Stimulated activated CD8-positive, alpha-beta memory T cell treated with anti-CD3 and anti-CD28 coated beads, Interleukin-7, amount 100 ng/mL, for 4 hours (primary cell): Measurements from ENCODE around the gene CAPZA1.
A peak's percentile ranks its signal among the peaks of the same experiment; 100 is the strongest.
"Not testable (repeated sequence)": the region's sequence is repeated elsewhere in the genome, so short reads cannot be mapped to it uniquely, and the experiment has no call there.

Experiments used
- DNase-seq, 2 donors: peaks; one replicate each; pipeline ENCODE4 v3.0.0-alpha.2; 2020; ENCODE audit warnings: low read depth in 2 of 2

Gene CAPZA1

GRCh38 chr1:112626887-112627286, 7.3 kb downstream of the CAPZA1 start:
- no peak for DNase-seq

GRCh38 chr1:112628516-112628915, 8.9 kb downstream of the CAPZA1 start:
- DNase-seq = no peak

GRCh38 chr1:112629256-112629655, 9.6 kb downstream of the CAPZA1 start:
- no peak for DNase-seq

- no peak for DNase-seq
Observed at GRCh38 chr1:112633628-112634027, 14.0 kb downstream of the CAPZA1 start.

- DNase-seq = no peak
Observed at GRCh38 chr1:112634367-112634766, 14.7 kb downstream of the CAPZA1 start.

GRCh38 chr1:112636056-112636455, 16.4 kb downstream of the CAPZA1 start:
- DNase-seq = no peak

GRCh38 chr1:112636597-112637253, 17.1 kb downstream of the CAPZA1 start:
- DNase-seq = no peak

GRCh38 chr1:112637254-112638109, 17.9 kb downstream of the CAPZA1 start:
- no peak for DNase-seq

GRCh38 chr1:112638110-112638428, 18.4 kb downstream of the CAPZA1 start:
- DNase-seq = no peak

- DNase-seq = not testable (repeated sequence)
Observed at GRCh38 chr1:112640437-112640836, 20.8 kb downstream of the CAPZA1 start.

- no peak for DNase-seq
Observed at GRCh38 chr1:112643080-112643479, 23.4 kb downstream of the CAPZA1 start.

- DNase-seq = no peak
Observed at GRCh38 chr1:112646225-112646624, 26.6 kb downstream of the CAPZA1 start.

GRCh38 chr1:112651205-112651604, 31.6 kb downstream of the CAPZA1 start:
- DNase-seq = no peak

- no peak for DNase-seq
Observed at GRCh38 chr1:112665857-112666256, 46.2 kb downstream of the CAPZA1 start.

GRCh38 chr1:112666946-112667345, 47.3 kb downstream of the CAPZA1 start:
- DNase-seq = no peak

GRCh38 chr1:112672009-112672408, 52.4 kb downstream of the CAPZA1 start:
- no peak for DNase-seq

- DNase-seq = no peak
Observed at GRCh38 chr1:112672842-112673241, 53.2 kb downstream of the CAPZA1 start.

GRCh38 chr1:112673592-112674439, 54.2 kb downstream of the CAPZA1 start:
- DNase-seq = no peak

GRCh38 chr1:112674440-112674985, 54.9 kb downstream of the CAPZA1 start, which contains the start of gene MOV10:
Gene MOV10 (plus strand): TSS chr1:112674659. CDS start chr1:112674913, 254 bp downstream.
- DNase-seq = peak; percentile 31 to 45

GRCh38 chr1:112674986-112675727, 55.5 kb downstream of the CAPZA1 start:
- DNase-seq = peak in 1 of 2 donors; percentile 37

- no peak for DNase-seq
Observed at GRCh38 chr1:112675728-112676381, 56.2 kb downstream of the CAPZA1 start.
